Measurements from ENCODE around the gene LAMTOR3.

DNA sequence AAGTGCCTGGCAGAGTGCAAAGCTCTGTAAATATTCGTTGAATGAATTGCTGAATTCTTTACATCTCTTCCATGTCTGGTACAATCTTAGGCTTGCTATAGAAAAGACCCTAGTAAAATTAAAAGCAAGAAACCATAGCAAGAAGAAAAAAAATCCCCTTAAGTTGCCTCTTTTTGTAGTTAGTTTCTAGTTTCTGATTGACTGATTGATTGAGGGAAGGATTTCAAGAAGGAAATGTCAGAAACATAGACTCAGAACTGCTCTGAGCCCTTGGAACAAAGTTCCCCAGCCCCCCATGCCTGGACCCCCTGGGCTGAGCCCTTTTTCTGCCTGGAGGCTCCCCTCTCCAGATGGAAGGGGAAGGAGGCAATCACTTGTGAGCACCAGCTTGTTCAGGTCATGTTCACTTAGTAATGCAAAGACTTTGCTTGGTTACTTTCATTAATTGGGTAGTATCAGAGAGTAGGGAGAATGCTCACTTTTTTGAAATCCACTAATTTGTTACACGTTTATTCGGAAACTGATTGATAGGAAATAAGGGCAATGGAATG is 42.0 kb downstream of the LAMTOR3 start:
- TF ChIP-seq TAF1 (IDR thresholded peaks at IDR 0.05; ENCODE audit: low read depth, low read length) (no peak), POLR2A (IDR thresholded peaks at IDR 0.05; ENCODE audit: low read depth, low read length) (no peak), POU2F2 (IDR thresholded peaks at IDR 0.05; ENCODE audit: low read depth, low read length) (peak; percentile 47; the same call in 1 of the 2 replicates), POLR2AphosphoS5 (IDR thresholded peaks at IDR 0.05; ENCODE audit: low read depth, low read length) (no peak; the same call in 1 of the 2 replicates), SPI1 (IDR thresholded peaks at IDR 0.05; ENCODE audit: low read depth, low read length) (no peak)
